ENCODE results near the gene RRP1. TPM values are rescaled to one million over a fixed set of nuclear protein-coding genes. Genes with fewer than 3 reads are reported as not detected.
"Not testable (repeated sequence)": the region's sequence is repeated elsewhere in the genome, so short reads cannot be mapped to it uniquely, and the experiment has no call there.

RRP1 gene
- total RNA-seq, 2 experiments from 2014 or later, result 32.8 to 34.4 TPM

- Mint-ChIP-seq H3K27me3 (ENCODE audit: low read depth) (no peaks in the 10 kb centered on the region), H3K36me3 (ENCODE audit: low read depth) (no peaks in the 10 kb centered on the region), H3K4me1 (ENCODE audit: low read depth) (peaks cover 6% of the 10 kb centered on the region), H3K27ac (no peak overlapping the region), H3K9me3 (ENCODE audit: insufficient read depth) (peaks cover 5% of the 10 kb centered on the region), H3K4me3 (no peak overlapping the region)
- ChIA-PET POLR2A (no interaction called here), CTCF (interaction anchor here (0.9 to 1.3 kb wide), 2 partner anchors 11 to 28 kb away, joined by 3 to 4 read pairs; partner anchors contain the start of gene RRP1)
- DNase-seq, result no peak
- ATAC-seq, result no peak
Measured at GRCh38 chr21:43817157-43818086, 28.0 kb downstream of the RRP1 start.

GRCh38 chr21:43818685-43819084, 29.3 kb downstream of the RRP1 start:
- POLR2A ChIA-PET, result no interaction called here
- Mint-ChIP-seq H3K9me3 (ENCODE audit: insufficient read depth) (peaks cover 5% of the 10 kb centered on the region), H3K4me1 (ENCODE audit: low read depth) (peaks cover 4% of the 10 kb centered on the region), H3K4me3 (no peak overlapping the region), H3K27me3 (ENCODE audit: low read depth) (no peaks in the 10 kb centered on the region), H3K36me3 (ENCODE audit: low read depth) (no peaks in the 10 kb centered on the region), H3K27ac (no peak overlapping the region)
- CTCF ChIA-PET, result interaction anchor here (0.9 to 1.4 kb wide), 5 partner anchors 10 to 123 kb away, joined by 3 to 4 read pairs (median 3); partner anchors contain the start of gene RRP1
- DNase-seq (no peak), ATAC-seq (no peak)

GRCh38 chr21:43819511-43820405, 30.4 kb downstream of the RRP1 start:
- no peak for DNase-seq
- Mint-ChIP-seq H3K4me3 (no peak overlapping the region), H3K27me3 (ENCODE audit: low read depth) (no peaks in the 10 kb centered on the region), H3K27ac (no peak overlapping the region), H3K36me3 (ENCODE audit: low read depth) (no peaks in the 10 kb centered on the region), H3K4me1 (ENCODE audit: low read depth) (peaks cover 4% of the 10 kb centered on the region), H3K9me3 (ENCODE audit: insufficient read depth) (peaks cover 5% of the 10 kb centered on the region)
- ChIA-PET POLR2A (no interaction called here), CTCF (interaction anchor here (1.0 to 1.4 kb wide), 2 partner anchors 44 to 122 kb away, joined by 3 read pairs; no protein-coding TSS in a partner anchor)
- no peak for ATAC-seq

DNA sequence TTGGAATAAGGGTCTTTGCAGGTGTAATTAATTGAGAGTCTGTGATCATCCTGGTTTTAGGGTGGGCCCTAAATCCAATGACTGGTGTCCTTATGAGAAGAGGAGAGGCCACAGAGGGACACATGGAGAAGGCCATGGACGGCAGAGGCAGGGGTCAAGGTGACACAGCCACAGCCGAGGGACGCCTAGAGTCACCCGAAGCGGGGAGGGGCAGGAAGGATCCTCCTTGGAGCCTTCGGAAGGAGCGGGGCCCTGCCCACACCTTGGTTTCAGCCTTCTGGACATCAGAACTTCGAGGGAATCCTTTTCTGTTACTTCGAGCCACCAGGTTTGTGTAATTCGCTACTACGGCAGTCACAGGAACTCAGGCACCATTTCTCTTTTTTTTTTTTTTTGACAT, 31.1 kb downstream of the RRP1 start:
- ATAC-seq, result no peak
- CTCF ChIA-PET, result no interaction called here

GRCh38 chr21:43822166-43822565, 32.8 kb downstream of the RRP1 start:
- H3K27ac Mint-ChIP-seq; CTCF ChIA-PET; H3K9me3 Mint-ChIP-seq (ENCODE audit: insufficient read depth); ATAC-seq; POLR2A ChIA-PET; H3K27me3 Mint-ChIP-seq (ENCODE audit: low read depth); H3K4me3 Mint-ChIP-seq; H3K36me3 Mint-ChIP-seq (ENCODE audit: low read depth); DNase-seq; H3K4me1 Mint-ChIP-seq (ENCODE audit: low read depth): not testable (repeated sequence)

More for the DNA sequence above, 31.1 kb downstream of the RRP1 start:
- POLR2A ChIA-PET, result no interaction called here
- Mint-ChIP-seq H3K27me3 (ENCODE audit: low read depth) (no peaks in the 10 kb centered on the region), H3K27ac (no peak overlapping the region), H3K4me1 (ENCODE audit: low read depth) (peaks cover 4% of the 10 kb centered on the region), H3K4me3 (no peak overlapping the region), H3K36me3 (ENCODE audit: low read depth) (no peaks in the 10 kb centered on the region), H3K9me3 (ENCODE audit: insufficient read depth) (peaks cover 5% of the 10 kb centered on the region)
- no peak for DNase-seq

GRCh38 chr21:43822741-43823140, 33.4 kb downstream of the RRP1 start:
- H3K9me3 Mint-ChIP-seq (ENCODE audit: insufficient read depth); H3K27ac Mint-ChIP-seq; DNase-seq; ATAC-seq; H3K27me3 Mint-ChIP-seq (ENCODE audit: low read depth); H3K4me1 Mint-ChIP-seq (ENCODE audit: low read depth); H3K36me3 Mint-ChIP-seq (ENCODE audit: low read depth); POLR2A ChIA-PET; H3K4me3 Mint-ChIP-seq: not testable (repeated sequence)
- CTCF ChIA-PET, result interaction anchor here (1.2 kb wide), 1 partner anchor 116 kb away, joined by 7 read pairs; no protein-coding TSS in a partner anchor

DNA sequence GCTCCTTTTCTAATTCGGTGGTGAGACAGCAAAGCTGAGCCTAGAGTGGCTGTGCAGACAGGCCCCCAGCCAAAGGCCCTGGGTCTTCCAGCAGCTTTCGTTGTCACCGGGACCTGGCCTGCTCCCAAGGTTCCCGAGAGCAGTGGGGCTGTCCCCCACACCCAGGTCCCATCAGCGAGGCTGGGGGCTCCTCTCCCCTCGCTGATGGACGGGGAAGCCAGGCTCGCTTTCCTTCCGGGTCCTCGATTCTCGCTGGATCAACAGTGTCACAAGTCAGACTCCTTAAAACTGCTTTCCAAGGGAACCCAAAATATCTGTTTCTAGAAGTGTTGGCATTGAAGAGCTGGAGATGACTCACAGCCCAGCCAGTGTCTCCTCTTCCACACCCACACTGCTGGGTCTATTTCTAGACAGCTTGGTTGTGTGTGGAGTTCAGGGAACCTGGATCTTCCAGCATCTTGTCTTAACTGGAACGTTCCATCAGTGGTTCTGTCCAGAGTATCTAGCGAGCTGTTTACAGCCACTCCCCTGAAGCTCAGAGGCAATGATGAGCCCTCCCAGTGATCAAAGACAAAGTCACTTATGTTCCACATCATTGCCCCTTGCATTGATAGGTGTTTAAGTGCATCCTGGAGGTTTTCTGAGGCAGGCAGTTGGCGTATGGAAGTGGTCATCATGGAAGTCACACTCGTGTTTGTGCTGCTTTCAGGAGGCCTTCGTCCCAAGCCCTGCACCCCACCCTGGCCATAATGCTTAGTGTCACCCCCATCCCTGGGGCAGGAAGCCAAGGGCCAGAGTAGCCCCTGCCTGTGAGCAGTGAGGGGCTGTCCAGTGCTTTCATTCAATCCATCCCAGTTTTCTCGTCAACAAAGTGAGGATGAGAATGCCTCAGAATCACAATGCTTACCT, 35.2 kb downstream of the RRP1 start:
- Mint-ChIP-seq H3K27ac (no peak overlapping the region), H3K9me3 (ENCODE audit: insufficient read depth) (no peaks in the 10 kb centered on the region), H3K4me3 (no peak overlapping the region), H3K4me1 (ENCODE audit: low read depth) (no peaks in the 10 kb centered on the region), H3K36me3 (ENCODE audit: low read depth) (no peaks in the 10 kb centered on the region), H3K27me3 (ENCODE audit: low read depth) (no peaks in the 10 kb centered on the region)
- no peak for ATAC-seq
- POLR2A ChIA-PET, result no interaction called here
- CTCF ChIA-PET, result interaction anchor here (1.0 to 1.9 kb wide), 7 partner anchors 13 to 151 kb away, joined by 3 to 7 read pairs (median 4); no protein-coding TSS in a partner anchor
- DNase-seq, result no peak

DNA sequence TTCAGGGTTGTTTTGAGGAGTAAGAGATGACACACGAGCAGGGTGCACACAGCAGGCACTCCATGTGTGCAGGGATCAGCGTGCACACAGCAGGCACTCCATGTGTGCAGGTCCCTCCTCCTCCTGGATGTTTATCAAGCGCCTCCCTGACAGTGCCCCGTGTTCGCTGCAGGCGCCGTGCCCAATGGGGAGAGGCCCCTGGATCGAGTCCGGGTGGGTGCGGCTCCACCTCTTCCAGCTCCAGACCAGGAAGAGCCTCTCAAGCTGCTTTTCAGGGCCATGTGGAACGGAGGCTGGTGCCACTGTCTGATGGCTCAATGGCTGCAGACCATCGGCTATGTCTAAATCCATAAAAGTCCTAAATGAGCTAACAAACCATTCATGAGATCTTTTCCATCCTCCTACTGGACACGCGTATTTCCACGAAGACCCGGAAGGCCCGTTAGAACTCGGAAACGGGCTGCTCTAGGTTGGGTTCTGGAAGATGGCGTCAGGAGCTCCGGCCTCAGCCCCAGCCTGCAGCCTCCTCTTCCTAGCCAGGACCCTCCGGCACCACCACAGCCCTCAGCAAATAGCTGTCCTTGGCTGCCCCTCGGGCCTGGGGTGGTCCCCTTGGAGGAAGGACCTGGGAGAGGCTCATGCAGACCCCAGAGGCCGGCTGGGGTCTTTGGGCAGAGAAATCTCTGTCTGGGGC, 36.0 kb downstream of the RRP1 start:
- Mint-ChIP-seq H3K27ac (no peak overlapping the region), H3K36me3 (ENCODE audit: low read depth) (no peaks in the 10 kb centered on the region), H3K4me1 (ENCODE audit: low read depth) (no peaks in the 10 kb centered on the region), H3K27me3 (ENCODE audit: low read depth) (no peaks in the 10 kb centered on the region), H3K4me3 (no peak overlapping the region), H3K9me3 (ENCODE audit: insufficient read depth) (no peaks in the 10 kb centered on the region)
- no peak for DNase-seq
- POLR2A ChIA-PET, result no interaction called here
- CTCF ChIA-PET, result interaction anchor here (1.1 to 1.9 kb wide), 4 partner anchors 12 to 150 kb away, joined by 3 to 4 read pairs (median 4); no protein-coding TSS in a partner anchor
- no peak for ATAC-seq

DNA sequence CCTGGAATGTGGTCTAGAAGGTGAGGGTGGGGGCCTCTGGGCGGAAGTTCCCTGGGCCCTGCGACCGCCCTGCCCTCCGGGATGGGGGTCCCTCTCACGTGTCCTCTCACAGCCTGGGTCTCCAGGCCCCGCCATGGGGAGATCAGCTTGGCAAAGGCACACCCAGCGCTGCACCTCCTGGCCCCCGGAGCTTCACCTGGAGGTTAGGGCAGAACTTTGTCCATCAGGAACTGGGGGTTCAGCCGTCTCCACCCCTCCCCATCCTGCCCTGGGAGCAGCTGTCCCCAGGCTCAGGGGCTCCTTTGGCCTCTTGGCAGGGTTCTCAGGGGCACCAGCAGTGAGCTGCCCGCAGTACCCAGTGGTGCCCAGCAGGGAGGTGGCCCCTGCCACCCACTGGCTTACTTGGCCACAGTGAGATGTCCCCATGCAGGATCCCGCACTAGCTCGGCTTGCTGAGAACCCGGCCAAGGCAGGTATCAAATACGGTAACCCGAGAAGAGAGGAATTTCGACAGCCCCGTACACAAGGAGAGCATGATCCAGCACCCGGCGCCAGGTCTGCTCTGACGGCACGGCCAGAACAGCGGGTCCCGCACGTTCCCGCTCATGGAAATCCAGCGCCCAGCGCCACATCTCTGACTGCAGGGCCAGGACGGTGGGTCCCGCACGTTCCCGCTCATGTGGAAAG, 36.7 kb downstream of the RRP1 start:
- Mint-ChIP-seq H3K4me1 (ENCODE audit: low read depth) (no peaks in the 10 kb centered on the region), H3K4me3 (no peak overlapping the region), H3K27me3 (ENCODE audit: low read depth) (peaks cover 3% of the 10 kb centered on the region), H3K9me3 (ENCODE audit: insufficient read depth) (no peaks in the 10 kb centered on the region), H3K27ac (no peak overlapping the region), H3K36me3 (ENCODE audit: low read depth) (no peaks in the 10 kb centered on the region)
- DNase-seq (no peak), ATAC-seq (no peak)
- POLR2A ChIA-PET, result no interaction called here
- CTCF ChIA-PET, result interaction anchor here (1.1 to 1.9 kb wide), 3 partner anchors 11 to 149 kb away, joined by 3 to 4 read pairs (median 4); no protein-coding TSS in a partner anchor

DNA sequence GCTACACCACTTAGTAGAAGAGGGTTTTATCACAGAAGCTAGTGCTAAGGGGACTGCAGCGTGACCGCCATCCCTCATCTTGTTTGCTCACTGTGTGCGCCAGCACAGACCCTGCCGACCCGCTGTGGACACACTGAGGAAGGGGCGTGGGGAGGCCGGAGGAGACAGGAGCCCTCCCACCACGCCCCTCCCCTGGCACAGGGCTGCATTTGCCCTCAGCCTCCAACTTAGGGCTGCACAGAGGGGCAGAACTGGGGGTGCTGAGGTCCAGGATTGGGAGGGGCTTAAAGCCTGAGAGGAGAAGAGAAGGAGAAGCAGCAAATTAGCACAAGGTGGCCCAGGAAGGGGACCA, 37.2 kb downstream of the RRP1 start:
- no peak for DNase-seq
- no peak overlapping the region for H3K27ac Mint-ChIP-seq
- H3K27me3 Mint-ChIP-seq (ENCODE audit: low read depth), result peaks cover 3% of the 10 kb centered on the region
- H3K4me3 Mint-ChIP-seq, result no peak overlapping the region
- no peaks in the 10 kb centered on the region for H3K4me1 Mint-ChIP-seq (ENCODE audit: low read depth)
- no peak for ATAC-seq
- ChIA-PET CTCF (interaction anchor here (0.7 kb wide), 1 partner anchor 40 kb away, joined by 3 read pairs; no protein-coding TSS in a partner anchor), POLR2A (no interaction called here)
- H3K36me3 Mint-ChIP-seq (ENCODE audit: low read depth), result no peaks in the 10 kb centered on the region
- no peaks in the 10 kb centered on the region for H3K9me3 Mint-ChIP-seq (ENCODE audit: insufficient read depth)

Measured in activated CD8-positive, alpha-beta T cell treated with anti-CD3 and anti-CD28 coated beads, Interleukin-2, amount 10 ng/mL, durations not matched to agents 7 days and 5 days (primary cell).